Skeletal muscle satellite cell (primary cell): Measurements from ENCODE around the gene TMEM239.

ENCODE experiments used
- H3K27me3 ChIP-seq: 2 replicates; pipeline ENCODE4 v1.7.0; 2013; ENCODE audit warnings: low read length; ENCODE audit not compliant: control insufficient read depth, insufficient read depth
- H3K36me3 ChIP-seq: 2 replicates; pipeline ENCODE4 v1.7.0; 2013; ENCODE audit warnings: mild to moderate bottlenecking, control low read depth, low read length; ENCODE audit not compliant: insufficient read depth
- H3K4me1 ChIP-seq: 2 replicates; pipeline ENCODE4 v1.7.0; 2013; ENCODE audit warnings: low read length; ENCODE audit not compliant: control insufficient read depth, insufficient read depth
- H3K4me2 ChIP-seq: 2 replicates; pipeline ENCODE4 v1.7.0; 2013; ENCODE audit warnings: mild to moderate bottlenecking, low read length
- H3K4me3 ChIP-seq: 2 replicates; pipeline ENCODE4 v1.7.0; 2013; ENCODE audit warnings: low read length
- H3K9ac ChIP-seq: 2 replicates; pipeline ENCODE4 v1.7.0; 2013; ENCODE audit warnings: mild to moderate bottlenecking, low read depth, low read length, moderate library complexity
- H3K9me3 ChIP-seq: replicated peaks from 2 replicates; pipeline ENCODE4 v1.7.0; 2013; ENCODE audit warnings: mild to moderate bottlenecking, control low read depth, low read length

The TMEM239 gene

DNA sequence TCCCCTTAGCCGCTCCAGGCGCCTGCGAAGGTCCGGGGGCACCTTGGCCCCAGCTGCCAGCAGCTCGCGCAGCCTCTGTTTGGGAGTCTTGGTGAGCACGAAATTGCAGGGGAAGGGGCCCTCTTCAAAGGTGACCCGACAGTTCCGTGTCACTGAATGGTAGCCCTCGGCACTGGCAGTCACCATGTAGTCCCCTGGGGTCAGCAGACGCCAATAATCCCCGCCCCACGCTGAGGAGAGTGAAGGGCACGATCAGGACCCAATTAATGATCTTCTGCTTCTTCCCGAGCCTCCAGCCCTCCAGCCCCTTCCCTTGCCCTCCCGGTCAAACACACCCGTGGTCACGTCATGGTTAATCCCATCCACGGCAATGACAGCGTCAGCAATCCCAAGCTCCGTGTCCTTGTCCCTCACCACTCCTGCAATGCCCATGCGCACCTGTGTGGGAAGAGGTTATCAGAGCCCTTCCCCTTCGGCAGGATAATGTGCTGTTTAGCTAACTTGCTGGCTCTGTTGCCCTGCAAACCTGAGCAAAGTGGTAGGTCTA, 21.9 kb upstream of the TMEM239 start:
- Histone ChIP-seq H3K9me3 (no peaks in the 10 kb centered on the region), H3K27me3 (peaks cover 79% of the 10 kb centered on the region), H3K4me2 (no peak overlapping the region), H3K4me3 (no peak overlapping the region), H3K9ac (no peak overlapping the region), H3K36me3 (no peaks in the 10 kb centered on the region), H3K4me1 (no peaks in the 10 kb centered on the region)

DNA sequence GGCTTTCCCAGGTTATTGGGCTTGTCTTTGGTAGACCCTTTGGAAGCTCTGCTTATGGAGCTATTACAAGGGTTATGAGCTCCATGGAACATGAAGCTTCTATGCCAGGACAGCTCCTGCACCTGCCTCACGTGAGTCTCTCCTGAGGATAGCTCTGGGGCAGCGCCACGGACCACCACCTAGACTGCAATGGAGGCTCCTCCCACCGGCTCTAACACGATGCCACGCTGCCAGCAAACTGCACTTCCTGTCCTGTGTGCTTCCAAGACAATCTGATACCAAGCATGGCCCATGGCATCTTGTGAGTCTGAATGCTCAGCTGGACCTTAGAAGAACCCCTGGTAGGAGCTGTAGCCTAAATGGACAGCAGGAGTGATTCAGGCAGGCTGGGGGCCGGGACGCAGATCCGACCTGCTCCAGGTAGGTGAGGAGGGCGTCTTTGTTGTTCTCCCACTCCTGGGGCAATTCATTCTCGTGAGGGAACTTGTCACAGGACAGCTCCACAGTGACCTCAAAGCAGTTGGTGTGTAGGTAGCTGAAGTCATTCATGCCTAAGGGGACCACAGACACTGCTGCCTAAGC, 21.2 kb upstream of the TMEM239 start:
- Histone ChIP-seq H3K4me3 (no peak overlapping the region), H3K4me1 (no peaks in the 10 kb centered on the region), H3K36me3 (no peaks in the 10 kb centered on the region), H3K9me3 (no peaks in the 10 kb centered on the region), H3K27me3 (peaks cover 81% of the 10 kb centered on the region), H3K4me2 (no peak overlapping the region), H3K9ac (no peak overlapping the region)

DNA sequence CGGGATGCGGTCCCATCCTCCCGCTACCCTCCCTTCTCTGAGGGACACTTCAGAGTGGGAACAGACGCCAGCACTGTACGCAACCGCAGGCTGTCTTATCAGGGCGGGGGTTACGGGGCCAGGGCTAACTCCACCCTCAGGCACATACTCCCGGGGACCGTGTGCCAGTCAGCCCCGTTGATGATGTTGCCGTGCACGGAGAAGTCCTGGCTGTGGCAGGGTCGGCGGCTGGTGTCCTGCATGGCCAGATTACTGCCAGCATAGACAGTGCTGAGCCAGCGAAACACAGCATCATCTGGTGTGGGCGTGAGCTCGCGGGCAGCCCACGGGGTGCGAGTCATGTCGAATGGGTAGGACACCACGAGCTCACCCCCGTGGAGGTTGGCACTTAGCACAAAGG, 20.7 kb upstream of the TMEM239 start:
- Histone ChIP-seq H3K4me3 (no peak overlapping the region), H3K4me1 (no peaks in the 10 kb centered on the region), H3K27me3 (peaks cover 86% of the 10 kb centered on the region), H3K9ac (no peak overlapping the region), H3K36me3 (no peaks in the 10 kb centered on the region), H3K4me2 (no peak overlapping the region), H3K9me3 (no peaks in the 10 kb centered on the region)

DNA sequence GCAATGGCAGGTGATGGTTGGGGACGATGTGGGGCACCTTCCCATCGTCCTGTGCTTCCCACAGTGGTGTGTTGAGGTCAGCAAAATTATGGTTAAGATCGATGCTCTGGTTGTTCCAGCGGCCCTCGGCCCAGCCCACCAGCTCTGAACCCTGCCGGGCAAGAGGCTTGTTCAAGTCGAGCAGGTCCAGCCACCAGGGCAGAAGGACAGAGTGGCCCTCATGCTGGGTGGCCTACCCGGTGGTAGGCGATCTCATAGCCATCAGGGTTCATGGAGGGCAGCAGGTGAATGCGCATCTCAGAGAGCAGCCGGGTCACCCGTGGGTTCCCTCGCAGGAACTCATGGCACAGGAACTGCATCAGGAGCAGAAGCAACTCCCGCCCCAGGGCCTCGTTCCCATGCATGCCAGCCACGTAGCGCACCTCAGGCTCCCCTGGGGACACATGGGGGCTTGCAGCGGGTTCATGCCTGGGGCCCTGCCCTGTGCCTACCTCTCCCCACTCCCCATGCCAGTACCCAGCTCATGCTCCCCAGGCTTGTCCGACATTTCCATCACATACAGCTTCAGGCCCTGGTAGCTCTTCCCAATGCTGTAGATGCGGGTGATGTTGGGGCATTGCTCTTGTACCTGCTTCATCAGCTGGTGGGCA, 20.0 kb upstream of the TMEM239 start:
- Histone ChIP-seq H3K9ac (no peak overlapping the region), H3K36me3 (no peaks in the 10 kb centered on the region), H3K4me2 (no peak overlapping the region), H3K27me3 (peaks cover 87% of the 10 kb centered on the region), H3K4me1 (no peaks in the 10 kb centered on the region), H3K4me3 (no peak overlapping the region), H3K9me3 (peaks cover 3% of the 10 kb centered on the region)

DNA sequence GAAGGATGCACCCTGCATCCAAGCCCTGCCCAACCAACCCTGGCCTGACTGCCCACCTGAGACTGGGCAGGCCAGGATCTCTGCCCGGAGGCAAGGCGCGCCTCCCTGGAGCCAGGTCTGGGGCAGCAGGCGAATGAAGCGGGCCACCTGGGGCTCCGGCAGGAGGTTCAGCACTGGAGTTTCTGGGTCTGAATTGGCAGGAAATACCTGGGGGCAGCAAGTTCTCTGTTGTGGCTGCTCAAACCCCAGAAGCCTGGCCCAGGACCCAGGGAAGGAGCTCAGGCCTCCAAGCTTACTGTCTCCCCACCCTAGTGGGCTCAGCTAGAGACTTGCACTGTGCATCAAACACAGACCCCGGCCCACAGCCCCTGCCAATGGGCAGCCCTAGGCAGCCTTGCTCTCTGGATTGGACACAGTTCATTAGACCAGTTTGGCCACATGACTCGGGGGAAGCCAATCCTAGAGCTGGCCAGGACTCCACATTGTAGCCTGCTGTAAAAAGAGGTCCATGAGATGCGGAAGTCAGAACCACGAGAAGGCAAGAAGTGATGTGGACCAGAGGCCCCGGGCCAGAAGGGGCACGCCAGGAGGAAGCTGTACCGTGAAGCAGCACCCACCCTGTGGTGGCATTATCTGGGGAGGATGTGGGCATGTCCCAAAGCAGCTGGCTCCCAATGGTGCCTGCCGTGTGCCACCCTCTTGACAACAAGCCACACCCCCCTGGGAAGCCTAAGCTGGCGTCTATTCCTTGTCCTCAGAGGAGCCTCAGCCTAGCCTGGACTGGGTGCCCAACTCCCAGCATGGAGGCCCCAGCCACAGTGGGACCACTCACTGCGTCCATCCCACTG, 18.8 kb upstream of the TMEM239 start:
- H3K9me3 ChIP-seq = peaks cover 7% of the 10 kb centered on the region
- no peaks in the 10 kb centered on the region for H3K4me1 ChIP-seq
- no peak overlapping the region for H3K9ac ChIP-seq
- H3K27me3 ChIP-seq = peaks cover 86% of the 10 kb centered on the region
- no peaks in the 10 kb centered on the region for H3K36me3 ChIP-seq
- H3K4me3 ChIP-seq = no peak overlapping the region
- H3K4me2 ChIP-seq = no peak overlapping the region

DNA sequence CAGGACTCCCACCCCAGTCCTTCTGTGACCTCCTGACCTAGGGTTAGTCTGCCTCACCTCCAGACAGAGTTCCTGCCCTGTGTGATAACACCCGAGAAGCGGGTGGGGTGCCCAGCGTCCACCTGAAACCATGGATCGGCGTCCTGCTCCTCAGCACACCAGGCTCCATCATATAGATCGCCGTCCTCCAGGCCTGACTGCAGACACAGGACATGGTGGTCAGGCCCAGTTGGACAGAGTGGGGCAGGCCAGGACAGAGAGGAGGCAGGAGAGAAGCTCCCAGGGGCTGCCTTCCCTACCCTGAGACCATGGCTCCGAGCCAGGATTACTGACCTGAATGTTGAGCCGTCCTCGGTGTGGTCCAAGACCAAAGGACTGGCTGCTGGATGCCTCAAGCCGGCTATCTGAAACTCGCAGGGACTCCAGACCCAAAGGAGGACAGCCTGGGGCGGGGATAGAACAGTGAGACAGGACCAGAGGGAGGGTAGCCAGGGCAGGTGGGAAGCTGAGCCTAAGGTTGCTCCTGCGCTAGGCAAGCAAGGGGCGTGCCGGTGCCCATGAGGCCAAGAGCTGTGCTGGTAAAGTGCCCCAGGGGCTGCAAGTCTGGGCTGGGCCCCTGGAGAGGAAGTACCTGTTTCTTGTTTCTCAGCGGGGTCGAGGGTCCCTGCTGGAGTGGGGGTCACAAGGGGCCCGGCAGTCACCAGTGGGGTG, 17.9 kb upstream of the TMEM239 start:
- Histone ChIP-seq H3K9me3 (peaks cover 7% of the 10 kb centered on the region), H3K4me2 (no peak overlapping the region), H3K9ac (no peak overlapping the region), H3K36me3 (no peaks in the 10 kb centered on the region), H3K27me3 (peaks cover 83% of the 10 kb centered on the region), H3K4me3 (no peak overlapping the region), H3K4me1 (no peaks in the 10 kb centered on the region)

DNA sequence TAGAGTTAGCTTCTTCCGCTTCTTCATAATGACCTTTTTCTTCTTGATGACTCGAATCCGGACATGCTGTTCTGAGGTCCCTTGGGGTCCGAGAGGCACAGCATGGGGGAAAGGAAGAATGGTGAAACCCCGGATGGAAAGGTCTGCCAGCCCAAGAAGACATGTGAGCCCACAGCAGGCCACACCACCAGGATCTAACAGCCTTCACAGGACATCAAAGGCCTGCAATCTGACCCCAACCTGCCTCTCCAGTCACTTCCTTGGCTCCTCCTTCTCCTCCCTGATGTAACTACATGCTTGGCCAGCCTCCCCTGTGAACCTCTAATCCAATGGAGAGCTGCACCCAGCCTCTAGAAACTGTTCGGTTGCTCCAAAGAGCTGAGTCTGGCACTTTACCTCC, 17.4 kb upstream of the TMEM239 start:
- Histone ChIP-seq H3K4me2 (no peak overlapping the region), H3K9me3 (peaks cover 7% of the 10 kb centered on the region), H3K27me3 (peaks cover 82% of the 10 kb centered on the region), H3K9ac (no peak overlapping the region), H3K4me3 (no peak overlapping the region), H3K36me3 (no peaks in the 10 kb centered on the region), H3K4me1 (no peaks in the 10 kb centered on the region)

DNA sequence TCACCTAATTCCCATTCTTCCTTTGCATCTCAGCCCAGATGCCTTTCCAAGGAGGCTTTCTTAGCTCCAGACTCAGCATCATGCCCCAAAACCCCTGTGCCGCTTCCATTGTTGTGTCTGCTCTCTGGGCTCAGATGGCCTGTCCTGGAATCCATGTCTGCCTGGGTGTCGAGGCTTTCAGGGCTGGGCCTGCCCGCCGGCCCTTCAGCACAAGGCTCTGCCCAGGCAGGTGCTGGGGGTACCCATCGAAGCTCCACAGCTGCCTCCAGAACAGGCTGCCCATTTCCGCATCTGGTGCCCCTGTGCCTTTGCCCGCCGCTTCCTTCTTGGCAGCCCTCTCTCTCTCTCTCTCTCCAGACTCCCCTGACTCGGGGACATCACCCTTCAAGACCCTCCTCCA, 16.9 kb upstream of the TMEM239 start:
- H3K27me3 ChIP-seq = peaks cover 82% of the 10 kb centered on the region
- peaks cover 7% of the 10 kb centered on the region for H3K9me3 ChIP-seq
- no peaks in the 10 kb centered on the region for H3K36me3 ChIP-seq
- H3K4me2 ChIP-seq = peak overlapping the region; percentile 64
- H3K4me3 ChIP-seq = peak overlapping the region; percentile 65
- no peaks in the 10 kb centered on the region for H3K4me1 ChIP-seq
- H3K9ac ChIP-seq = no peak overlapping the region

DNA sequence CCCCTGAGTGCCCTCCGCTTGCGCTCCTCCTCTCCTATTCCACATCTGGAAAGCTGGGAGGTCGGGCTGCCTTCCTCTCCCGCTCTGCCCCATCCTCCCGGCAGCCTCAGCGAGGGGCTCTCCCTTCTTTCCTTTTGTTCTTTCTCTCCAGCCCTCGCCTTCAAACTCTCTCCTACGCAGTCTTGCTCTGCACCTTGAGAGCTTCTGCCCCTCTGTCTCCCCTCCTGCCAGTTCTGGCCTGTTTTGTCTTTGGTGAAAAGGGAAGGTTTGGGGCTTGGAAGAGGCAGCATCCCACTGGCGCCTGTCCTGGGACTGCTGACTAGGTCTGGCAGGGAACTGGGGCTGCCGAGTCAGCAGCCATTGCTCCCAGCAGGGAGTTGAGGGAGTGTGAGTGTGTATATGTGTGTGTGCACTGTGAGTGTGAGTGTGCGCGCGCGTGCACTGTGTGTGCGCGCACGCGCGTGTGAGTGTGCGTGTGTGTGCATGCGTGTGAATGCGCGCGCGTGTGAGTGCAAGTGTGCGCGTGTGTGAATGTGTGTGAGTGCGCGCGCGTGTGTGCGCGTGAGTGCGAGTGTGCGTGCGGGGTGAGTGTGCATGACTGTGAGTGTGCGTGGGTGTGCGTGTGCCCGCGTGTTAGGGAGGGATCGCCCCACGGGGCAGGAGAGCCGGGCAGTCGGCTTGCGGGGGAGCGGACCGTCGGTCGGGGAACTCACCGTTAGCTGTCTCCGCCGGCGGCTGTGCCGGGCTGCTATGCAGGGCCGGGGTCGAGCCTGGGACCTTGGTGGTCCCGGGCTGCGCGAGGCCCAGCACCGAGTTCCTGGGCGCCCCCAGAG, 16.3 kb upstream of the TMEM239 start:
- H3K36me3 ChIP-seq = no peaks in the 10 kb centered on the region
- peaks cover 7% of the 10 kb centered on the region for H3K9me3 ChIP-seq
- no peak overlapping the region for H3K9ac ChIP-seq
- peak overlapping the region; percentile 65 for H3K4me3 ChIP-seq
- H3K27me3 ChIP-seq = peaks cover 82% of the 10 kb centered on the region
- H3K4me1 ChIP-seq = no peaks in the 10 kb centered on the region
- peak overlapping the region; percentile 64 for H3K4me2 ChIP-seq

DNA sequence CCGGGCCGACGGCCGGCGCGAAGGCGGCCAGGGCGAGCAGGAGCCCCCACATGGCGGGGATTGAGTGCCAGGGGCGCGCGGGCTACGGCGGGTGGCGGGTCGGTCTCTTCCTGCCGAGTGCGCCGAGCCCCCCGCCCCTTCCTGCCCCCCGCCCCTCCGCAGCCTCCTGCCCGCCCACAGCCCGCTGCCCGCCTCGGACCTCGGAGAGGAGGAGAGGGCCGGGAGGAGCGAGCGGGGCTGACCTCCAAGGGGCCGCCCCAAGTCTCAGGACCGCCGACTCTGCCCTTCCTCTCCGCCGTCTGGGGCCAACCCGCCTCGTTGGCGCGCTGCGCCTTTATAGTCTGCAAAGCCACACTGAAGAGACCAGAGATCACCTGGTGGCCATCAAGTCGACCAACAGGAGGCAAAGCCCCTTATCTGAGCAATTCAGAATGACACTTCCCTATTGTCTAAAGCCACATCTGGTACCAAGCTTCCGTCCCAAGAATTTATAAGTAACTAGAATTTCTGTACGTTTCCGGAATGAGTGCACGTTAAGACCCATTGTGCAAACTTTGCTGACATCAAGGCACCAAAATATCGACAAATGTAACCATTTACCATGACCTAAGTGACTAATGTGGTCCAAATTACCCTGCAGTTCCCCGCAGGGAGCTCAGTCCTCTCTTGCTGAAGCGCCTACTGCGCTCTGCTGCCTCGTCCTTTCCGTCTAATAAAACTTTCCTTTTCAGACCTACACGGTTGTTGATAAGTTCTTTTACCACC, 15.5 kb upstream of the TMEM239 start, which contains the start of gene CPXM1:
TSS of gene CPXM1 (minus strand) at position 107 of the 765 bp plus-strand sequence. CDS start at position 52, 55 bp downstream.
- Histone ChIP-seq H3K36me3 (no peaks in the 10 kb centered on the region), H3K27me3 (peaks cover 85% of the 10 kb centered on the region), H3K4me3 (peak within 1 kb of the TSS; percentile 65), H3K9ac (no peak within 1 kb of the TSS), H3K9me3 (peaks cover 7% of the 10 kb centered on the region), H3K4me2 (peak within 1 kb of the TSS; percentile 64), H3K4me1 (no peaks in the 10 kb centered on the region)
